Measurements from ENCODE around the gene KLRG1.

Gene KLRG1

DNA sequence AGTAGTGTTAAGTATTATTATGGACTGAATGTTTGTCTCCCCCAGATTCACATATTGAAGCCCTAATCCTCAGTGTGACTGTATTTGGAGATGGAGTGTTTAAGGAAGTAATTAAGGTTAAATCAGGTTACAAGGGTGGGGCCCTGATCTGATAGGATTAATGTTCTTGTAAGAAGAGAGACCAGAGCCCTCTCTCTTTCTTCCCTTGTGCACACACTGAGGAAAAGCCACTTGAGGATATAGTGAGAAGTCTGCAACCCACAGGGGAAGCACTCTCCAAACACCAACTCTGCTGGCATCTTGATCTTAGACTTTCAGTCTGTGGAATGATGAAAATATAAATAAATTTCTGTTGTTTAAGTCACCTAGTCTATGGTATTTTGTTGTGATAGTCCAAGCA is 2.2 kb upstream of the KLRG1 start:
- DNase-seq = no peak

DNA sequence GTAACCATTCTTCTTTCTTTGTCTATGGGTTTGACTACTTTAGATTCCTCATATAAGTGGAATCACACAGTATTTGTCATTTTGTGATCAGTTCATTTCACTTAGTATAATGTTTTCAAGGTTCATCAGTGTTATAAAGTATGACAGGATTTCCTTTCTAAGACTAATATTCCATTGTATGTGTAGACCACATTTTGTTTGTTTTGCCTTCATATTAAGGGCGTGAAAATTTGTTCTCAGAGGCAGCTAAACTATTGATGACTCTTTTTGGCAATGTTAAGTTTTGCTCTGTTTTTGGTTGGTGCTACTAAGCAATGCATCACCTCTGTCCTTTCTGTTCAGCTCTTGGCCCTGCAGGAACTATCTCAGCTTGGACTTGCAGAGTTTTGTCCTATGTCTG is 1.7 kb upstream of the KLRG1 start:
- DNase-seq = no peak

DNA sequence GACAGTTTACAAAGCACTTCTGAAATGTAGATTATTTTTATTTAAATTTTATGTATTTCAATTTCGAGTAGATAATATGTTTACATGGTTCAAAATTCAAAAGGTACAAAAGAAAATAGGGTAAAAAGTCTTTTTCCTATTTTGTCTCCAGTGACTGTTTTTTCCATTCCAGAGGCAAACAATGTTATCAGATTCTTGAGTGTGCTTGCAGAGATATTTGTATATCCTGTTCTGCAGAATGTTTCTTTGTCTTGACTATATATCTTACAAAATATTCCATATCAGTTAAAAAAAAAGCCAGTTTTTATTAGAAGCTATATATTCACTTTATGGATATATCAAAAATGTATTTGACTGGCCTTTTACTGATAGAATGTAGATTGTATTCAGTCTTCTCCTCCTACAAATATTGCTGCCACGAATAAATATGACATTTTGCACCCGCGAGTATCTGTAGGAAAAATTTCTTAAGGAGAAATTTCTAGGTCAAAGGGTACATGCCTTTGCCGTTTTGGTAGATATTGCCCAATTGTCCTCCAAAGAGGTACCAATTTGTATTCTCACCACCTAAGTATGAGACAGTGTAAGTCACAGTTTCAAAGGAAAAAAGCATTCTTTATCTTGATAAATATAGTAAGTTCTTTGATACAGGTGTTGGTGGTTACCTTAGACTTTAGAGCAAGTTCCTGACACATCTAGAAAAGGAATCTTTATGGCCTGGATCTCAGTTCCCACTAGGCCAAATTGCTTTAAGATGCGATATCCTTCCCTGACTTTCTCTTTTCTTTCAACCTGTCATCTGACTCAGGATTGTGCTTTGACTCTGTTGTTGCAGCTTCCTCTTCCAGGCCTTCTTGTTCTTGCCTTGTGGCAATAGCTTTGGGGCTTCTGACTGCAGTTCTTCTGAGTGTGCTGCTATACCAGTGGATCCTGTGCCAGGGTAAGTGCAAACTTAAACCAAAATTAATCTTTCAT is 2.3 kb downstream of the KLRG1 start:
- no peak for DNase-seq

DNA sequence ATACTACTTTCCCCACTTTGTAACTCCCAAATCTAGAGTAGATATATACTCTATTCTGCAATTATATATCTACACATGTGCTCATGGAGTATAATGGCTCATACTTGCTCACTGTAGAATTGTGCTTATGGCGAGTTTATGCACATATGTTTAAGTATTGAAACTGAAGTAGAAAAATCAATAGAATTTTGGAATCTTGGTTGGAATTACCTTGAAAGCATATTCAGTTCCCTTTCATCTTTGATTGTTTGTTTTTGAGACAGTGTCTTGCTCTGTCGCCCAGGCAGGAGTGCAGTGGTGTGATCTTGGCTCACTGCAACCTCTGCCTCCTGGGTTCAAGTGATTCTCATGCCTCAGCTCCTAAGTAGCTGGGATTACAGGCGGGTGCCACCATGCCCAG is 4.5 kb downstream of the KLRG1 start:
- no peak for DNase-seq

DNA sequence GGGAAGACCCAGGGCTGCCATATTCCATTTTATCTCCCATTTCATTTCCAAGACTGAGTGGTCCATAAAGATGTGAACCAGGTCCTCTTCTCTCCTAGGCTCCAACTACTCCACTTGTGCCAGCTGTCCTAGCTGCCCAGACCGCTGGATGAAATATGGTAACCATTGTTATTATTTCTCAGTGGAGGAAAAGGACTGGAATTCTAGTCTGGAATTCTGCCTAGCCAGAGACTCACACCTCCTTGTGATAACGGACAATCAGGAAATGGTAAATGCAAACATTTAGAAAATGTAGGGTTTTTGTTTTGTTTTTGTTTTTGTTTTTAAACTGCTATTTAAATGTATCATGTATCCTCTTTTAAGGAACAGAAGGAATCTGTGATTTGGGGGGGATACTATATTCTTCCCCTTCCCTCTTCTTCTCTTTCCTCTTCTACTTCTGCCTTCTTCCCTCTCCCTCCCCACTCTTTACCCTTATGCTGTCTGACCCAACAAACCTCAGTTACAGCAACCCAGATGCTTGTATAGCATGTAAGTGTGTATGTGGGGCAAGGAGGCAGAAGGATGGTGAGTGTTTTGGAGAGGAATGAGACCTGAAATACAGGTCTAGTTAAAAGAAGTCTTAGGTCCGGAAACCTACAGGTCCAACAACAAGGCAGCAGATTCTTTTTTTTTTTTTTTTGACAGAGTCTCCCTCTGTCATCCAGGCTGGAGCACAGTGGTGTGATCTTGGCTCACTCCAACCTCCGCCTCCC is 5.9 kb downstream of the KLRG1 start:
- no peak for DNase-seq

DNA sequence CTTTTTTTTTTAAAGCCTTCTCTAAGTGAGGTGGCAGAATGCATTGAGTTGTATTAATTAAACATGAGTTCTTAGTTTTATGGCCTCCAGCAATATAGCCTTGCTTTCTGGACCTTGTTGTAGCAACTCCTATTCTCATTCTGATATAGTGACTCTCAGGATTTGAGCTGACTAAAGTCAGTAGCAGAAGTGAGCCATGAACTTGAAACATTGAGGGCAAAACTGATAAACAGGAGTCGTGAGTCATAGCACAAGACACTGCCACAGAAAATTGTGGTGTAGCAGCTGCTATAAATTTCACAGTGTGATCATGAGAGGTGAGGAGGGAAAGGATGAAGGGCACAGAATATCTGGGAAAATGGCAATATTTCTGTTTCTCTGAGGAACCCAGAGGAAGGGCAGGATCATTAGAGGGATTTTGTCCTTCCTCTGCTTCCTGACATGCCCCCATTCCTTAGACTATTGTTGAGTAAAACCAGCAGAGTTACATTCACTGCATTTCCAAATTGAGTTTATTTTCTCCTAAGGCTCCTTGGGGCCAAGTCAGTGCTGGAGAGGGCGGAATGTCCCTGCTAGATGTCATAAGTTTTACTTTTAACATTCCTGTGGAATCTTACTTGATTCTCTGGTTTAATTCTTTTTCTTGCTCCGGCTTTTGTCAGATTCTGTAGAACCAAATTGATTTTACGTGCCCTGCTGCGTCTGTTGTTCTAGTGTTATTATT is 7.5 kb downstream of the KLRG1 start:
- DNase-seq = no peak

DNA sequence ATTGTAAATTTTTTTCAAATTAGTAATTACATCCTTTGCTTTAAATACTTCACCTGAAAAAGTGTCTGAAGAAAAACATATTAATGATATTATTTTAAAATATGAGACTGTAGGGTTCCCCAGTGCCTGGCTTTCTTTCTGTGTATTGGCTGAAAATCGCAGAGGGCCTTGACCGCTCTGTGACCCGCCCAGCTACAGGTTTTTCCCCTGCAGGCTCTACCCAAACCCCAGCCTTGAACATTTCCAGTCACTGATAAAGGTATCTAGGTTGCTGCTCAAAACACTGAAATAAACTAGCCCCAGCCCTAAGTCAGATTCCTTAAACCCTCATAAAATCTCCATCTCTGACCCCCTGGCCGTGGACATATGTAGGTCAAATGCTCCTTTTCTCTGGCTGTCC is 11.9 kb downstream of the KLRG1 start:
- DNase-seq = no peak

DNA sequence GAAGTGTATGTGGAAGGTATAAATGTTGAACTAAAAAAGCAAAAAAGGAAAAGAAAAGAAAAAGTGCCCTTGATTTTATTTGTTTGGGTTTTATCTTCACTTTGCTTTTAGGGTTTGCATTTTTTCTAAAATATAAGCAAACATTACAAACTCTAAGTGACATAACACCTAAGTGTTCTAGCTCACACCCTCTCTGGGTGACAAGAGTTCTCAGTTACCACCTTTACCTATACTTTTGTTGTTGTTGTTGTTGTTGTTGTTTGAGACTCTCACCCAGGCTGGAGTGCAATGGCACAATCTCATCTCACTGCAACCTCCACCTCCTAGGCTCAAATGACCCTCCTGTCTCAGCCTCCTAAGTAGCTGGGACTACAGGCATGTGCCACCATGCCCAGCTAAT is 13.0 kb downstream of the KLRG1 start:
- DNase-seq = no peak

DNA sequence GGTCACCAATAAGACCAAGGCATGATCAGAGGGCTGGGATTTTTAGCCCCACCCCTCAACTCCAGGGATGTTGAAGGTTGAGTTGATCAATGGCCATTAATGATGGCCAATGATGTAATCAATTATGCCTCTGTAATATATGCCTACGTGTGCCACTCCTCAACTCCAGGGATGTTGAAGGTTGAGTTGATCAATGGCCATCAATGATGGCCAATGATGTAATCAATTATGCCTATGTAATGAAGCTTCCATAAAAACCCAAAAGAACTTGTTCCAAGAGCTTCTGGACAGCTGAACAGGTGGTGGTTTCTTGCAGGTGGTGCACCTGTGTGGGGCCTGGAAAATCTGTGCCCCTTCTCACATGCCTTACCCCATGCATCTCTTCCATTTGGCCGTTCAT is 33.2 kb downstream of the KLRG1 start:
- DNase-seq = no peak

DNA sequence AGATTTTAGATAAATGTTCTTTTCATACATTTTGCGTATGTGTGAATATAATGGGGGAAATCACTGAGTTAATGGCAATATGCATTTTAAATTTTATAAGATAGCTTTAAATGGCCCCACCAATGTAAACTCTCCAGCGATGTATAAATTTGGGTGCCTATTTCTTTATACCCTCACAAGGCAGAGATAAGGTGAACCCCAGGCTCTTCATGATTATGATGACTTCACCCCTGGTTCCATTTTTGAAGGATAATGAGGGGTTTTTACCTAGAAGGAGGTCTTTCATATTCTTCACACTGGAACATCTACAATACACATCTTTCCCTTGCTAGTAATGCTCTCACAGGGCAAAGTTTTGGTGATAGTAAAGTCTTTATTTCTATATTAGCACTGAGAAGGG is 35.2 kb downstream of the KLRG1 start:
- no peak for DNase-seq

DNA sequence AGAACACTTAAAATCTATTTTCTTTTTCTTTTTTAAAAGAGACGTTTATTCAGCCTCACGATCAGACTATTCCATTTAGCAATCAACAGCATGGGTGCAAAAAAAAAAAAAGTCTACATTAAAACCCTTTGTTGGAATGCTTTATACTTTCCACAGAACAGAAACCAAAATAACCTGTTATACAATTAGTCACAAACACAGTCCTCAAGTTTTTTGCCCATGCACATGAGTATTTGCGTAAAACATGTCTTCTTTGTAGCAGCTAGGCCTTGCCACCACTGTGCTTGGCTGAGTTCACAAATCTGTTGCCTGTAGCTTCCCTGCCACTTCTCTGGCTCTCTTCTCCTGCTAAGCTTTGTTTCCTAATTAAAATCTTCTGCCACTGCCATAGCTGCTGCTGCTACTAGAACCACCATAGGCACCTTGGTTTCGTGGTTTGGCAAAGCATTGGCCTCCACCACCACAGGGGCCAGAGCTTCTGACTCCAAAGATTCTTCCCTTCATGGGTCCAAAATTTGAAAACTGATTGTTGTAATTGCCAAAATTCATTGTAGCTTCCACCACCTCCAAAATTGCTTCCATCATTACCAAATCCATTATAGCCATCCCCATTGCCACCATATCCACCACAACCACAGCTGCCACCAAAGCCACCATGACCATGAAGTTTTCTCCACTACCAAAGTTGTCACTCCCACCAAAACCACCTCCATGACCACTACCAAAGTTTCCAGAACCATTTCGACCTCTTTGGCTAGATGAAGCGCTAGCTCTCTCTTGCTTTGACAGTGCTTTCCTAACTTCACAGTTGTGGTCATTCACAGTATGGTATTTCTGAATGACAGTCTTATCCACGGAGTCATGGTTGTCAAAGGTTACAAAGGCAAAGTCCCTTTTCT is 38.1 kb downstream of the KLRG1 start:
- DNase-seq = no peak

DNA sequence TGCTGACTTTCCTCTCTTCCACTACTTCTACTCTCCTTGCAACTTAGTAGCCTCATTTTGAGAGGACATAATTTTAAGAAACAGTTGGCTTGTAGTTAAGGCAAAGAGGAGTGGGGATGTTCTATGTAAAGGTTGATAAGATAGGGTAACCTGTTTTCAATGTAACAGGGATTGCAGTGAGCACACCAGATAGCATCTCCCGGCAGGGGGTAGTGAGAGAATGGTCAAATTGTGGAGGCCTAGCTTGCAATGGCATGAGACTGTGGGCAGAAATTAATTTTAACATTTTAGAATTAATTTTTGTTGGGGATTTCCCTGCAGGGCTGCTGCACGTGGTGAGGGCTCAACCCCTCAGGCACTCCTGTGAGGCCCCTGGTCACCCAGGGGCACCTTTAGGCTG is 41.4 kb downstream of the KLRG1 start:
- DNase-seq = no peak

DNA sequence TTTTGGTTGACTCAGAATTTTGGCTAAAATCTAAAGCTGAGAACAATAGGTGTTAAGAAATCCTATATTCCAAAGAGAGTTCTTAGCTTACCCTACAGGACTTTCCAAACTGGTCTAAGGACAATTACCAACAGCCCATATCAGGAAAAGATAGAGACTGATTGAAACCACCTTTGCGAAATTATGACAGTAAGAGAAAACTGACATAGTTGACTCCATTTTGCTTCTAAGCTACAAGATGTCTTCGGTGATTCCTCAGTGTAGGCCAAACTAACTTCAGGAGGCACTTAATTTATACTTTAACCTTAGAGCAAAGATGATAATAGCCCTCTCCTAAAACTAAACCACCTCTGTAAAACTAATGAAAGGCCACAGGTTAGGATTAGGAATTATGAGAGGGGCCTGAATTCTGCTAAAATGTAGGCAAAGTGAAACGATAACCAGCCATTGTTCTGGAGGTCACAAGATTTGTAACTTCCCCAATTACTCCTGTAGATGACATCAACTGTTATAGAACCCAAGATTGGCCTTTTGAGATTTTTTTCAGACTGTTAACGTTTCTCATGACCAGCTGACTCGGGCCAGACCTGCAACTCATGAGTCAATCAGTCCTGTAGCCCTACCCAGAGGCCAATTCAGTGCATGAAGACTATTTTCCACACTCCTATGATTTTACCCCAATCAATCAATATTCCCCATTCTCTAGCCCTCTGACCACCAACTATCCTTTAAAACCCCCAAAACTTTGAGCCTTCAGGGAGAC is 43.0 kb downstream of the KLRG1 start:
- no peak for DNase-seq

DNA sequence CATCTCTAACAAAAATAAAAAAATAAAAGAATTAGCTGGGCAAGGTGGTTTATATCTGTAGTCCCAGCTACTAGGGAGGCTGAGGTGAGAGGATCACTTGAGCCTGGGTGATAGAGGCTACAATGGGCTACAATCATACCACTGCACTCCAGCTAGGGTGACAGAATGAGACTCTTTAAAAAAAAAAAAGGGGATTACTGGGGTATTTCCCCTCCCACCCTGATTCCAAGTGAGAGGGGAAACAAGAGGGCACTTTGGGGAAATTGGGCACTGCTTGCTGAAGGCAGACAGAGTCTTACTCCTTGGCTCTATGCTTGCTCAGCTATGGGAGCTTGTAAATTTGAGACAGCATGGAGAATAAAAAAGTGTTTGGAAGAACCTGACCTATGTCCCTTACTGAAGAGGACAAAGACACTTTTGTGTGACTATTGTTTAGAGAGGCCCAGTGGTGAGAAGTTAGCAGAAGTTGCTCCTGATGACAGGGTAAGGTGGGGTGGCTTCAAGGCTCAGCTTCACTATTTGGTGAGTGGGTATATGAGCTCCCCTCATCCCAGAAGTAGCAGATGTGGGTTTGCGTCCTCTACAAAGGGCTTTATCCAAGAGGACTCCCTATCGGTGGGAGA is 44.0 kb downstream of the KLRG1 start:
- no peak for DNase-seq

DNA sequence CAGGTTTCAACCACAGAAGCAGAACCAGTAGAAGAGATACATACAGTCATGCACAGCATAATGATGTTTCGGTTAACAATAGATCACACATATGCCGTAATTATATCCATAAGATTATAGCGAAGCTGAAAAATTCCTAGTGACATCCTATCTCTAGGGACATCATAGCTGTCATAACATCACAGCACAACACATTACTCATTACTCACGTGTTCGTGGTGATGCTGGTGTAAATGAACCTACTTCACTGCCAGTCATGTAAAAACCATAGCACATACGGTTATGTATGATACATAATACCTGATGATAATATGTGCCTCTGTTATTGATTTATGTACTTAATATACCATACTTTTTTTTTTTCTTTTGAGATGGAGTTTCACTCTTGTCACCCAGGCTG is 44.7 kb downstream of the KLRG1 start:
- no peak for DNase-seq

DNA sequence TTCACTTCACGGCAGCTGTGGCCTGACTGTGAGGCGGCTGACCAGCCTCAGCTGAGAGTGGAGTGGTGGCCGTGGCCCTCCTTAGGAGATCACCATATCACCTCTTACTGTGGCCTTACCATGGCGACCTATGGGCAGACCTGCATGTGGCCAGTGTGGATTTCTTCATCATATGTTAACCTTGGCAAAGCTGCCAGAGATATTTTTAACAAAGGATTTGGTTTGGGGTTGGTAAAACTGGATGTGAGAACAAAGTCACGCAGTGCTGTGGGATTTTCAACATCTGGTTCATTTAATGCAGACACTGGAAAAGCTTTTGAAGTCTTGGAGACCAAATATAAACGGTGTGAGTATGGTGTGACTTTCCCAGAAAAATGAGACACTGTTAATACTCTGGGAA is 46.9 kb downstream of the KLRG1 start:
- DNase-seq = no peak

DNA sequence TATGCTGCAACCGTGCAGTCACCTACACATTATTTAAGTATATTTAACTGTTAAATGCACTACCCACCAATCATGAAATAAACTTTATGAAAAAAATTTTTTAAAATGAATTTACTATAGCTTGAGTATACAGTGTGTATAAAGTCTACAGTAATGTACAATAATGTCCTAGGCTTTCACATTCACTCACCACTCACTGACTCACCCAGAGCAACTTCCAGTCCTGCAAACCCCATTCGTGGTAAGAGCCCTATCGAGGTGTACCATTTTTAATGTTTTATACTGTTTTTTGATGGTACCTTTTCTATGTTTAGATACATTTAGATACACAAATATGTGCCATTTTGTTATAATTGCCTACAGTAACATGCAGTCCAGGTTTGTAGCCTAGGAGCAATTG is 48.1 kb downstream of the KLRG1 start:
- no peak for DNase-seq

DNA sequence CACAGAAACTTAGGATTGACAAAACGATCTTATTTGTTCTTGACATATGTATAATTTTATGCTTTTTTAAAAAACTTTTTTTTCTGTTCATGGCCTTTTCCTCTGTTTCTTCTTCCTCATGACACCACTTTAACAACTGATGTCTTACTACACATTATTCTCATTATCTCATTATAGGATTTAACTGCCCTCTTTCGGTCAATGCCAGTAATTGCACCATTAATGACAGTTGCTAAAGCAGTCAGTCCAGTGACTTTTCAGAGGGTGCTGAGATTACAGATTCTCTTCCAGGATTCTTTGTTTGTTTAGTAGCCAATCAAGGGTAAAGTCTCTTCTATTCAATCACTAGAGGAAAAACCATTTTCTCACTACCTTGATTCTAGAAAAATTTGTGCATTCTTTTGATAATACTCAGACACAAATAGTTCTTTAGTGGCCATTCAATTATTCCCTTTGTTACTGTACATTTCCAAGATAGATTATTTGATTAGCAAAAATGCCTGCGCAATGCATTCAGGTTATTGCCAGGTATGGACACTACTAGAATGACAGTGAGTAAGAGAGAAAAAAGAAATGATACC is 50.1 kb downstream of the KLRG1 start:
- DNase-seq = no peak

DNA sequence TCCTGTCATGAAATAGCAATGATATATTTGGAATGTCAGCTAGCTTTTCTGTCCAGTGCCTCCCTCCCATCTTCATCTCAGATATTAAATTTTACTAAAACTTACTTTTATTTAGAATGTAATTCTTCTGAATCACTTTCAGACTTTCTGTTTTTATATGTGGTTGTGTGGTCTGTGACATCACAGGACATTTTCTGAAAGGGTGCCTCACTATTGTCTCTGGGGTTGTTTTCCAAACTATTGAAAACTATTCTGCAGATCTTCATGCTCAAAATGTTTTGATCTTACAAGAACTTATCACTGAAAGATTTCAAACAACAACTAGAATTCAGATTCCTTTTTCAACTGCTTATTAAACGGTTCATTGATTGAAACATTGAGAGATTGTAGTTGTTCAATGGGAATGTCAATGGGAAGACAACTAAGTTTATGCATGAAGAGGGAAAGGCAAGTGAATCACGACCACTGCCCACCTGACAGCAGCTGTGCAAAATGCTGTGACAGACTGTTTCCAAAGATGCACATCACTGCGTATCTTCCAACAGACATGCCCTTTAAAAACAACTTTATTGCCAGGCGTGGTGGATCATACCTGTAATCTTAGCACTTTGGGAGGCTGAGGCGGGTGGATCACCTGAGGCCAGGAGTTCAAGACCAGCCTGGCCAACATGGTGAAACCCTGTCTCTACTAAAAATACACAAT is 51.3 kb downstream of the KLRG1 start:
- DNase-seq = no peak

DNA sequence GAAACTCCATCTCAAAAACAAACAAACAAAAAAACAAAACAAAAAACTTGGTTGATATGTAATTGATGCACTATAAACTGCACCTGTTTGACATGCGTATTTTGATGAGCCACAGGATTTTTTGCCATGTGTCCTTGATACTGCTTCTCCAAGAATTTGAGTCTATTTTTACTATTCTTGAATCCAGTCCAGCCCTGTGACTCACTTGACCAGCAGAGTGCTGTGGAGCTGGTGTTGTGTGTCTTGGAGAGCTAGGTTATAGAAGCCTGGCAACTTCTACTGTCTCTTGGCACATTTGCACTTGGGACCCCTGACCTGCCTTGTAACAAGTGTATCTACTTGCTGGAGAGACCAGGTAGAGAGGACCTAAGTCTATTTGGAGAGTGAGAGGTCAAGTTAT is 52.0 kb downstream of the KLRG1 start:
- no peak for DNase-seq
